PC-3 (cell line): ENCODE measurements around the gene TARS2.

ENCODE experiments used
- CTCF ChIP-seq: fragments of 300-600 bp; sonication (generic); conservative IDR thresholded peaks from 2 replicates; pipeline ENCODE4 v1.5.1; 2017; ENCODE audit warnings: antibody characterized with exemption, low read depth, mild to moderate bottlenecking, low read length
- EZH2 ChIP-seq: fragments of 300-600 bp; sonication (generic); IDR thresholded peaks from one replicate; pipeline ENCODE4 v1.6.1; 2017; ENCODE audit warnings: antibody characterized with exemption, mild to moderate bottlenecking, low read length; ENCODE audit not compliant: unreplicated experiment
- EZH2phosphoT487 ChIP-seq: fragments of 300-600 bp; sonication (generic); IDR thresholded peaks from 2 replicates; pipeline ENCODE4 v1.6.1; 2018; ENCODE audit warnings: mild to moderate bottlenecking, antibody characterized with exemption, low read length, borderline replicate concordance

- TF ChIP-seq CTCF (no peak), EZH2phosphoT487 (no peak), EZH2 (no peak)
These were observed 26.2 kb downstream of the TARS2 start for GRCh38 chr1:150513351-150513791.
